Stimulated activated CD8-positive, alpha-beta memory T cell treated with anti-CD3 and anti-CD28 coated beads, Interleukin-12 subunit alpha, Interleukin-12 subunit beta, amount 100 ng/mL, for 24 hours (primary cell): Measurements from ENCODE around the gene CCDC141.

Source experiments
- DNase-seq: peaks from one replicate; pipeline ENCODE4 v3.0.0-alpha.2; 2020; ENCODE audit errors: extremely low read depth

CCDC141 gene

GRCh38 chr2:178978667-178979066, 71.3 kb downstream of the CCDC141 start:
- DNase-seq: no peak

- no peak for DNase-seq
These were observed 73.6 kb downstream of the CCDC141 start for GRCh38 chr2:178976351-178976750.

- no peak for DNase-seq
These were observed 87.0 kb downstream of the CCDC141 start for GRCh38 chr2:178962805-178963433.

GRCh38 chr2:178962152-178962551, 87.8 kb downstream of the CCDC141 start:
- DNase-seq: no peak

- DNase-seq: no peak
These were observed 95.9 kb downstream of the CCDC141 start for GRCh38 chr2:178954049-178954448.

GRCh38 chr2:178951266-178952006, 98.5 kb downstream of the CCDC141 start:
- DNase-seq: no peak

- no peak for DNase-seq
These were observed 100.4 kb downstream of the CCDC141 start for GRCh38 chr2:178949584-178949983.

- no peak for DNase-seq
These were observed 100.8 kb downstream of the CCDC141 start for GRCh38 chr2:178949151-178949550.

- DNase-seq: no peak
These were observed 102.9 kb downstream of the CCDC141 start for GRCh38 chr2:178947006-178947405.

GRCh38 chr2:178946494-178946893, 103.4 kb downstream of the CCDC141 start:
- DNase-seq: no peak

GRCh38 chr2:178943745-178944144, 106.2 kb downstream of the CCDC141 start:
- DNase-seq: no peak

- no peak for DNase-seq
These were observed 115.4 kb downstream of the CCDC141 start for GRCh38 chr2:178934571-178934970.

GRCh38 chr2:178933493-178933892, 116.4 kb downstream of the CCDC141 start:
- DNase-seq: no peak

- DNase-seq: no peak
These were observed 121.9 kb downstream of the CCDC141 start for GRCh38 chr2:178928077-178928476.

GRCh38 chr2:178927173-178927572, 122.8 kb downstream of the CCDC141 start:
- DNase-seq: no peak

GRCh38 chr2:178924817-178925216, 125.1 kb downstream of the CCDC141 start:
- no peak for DNase-seq

- DNase-seq: no peak
These were observed 126.4 kb downstream of the CCDC141 start for GRCh38 chr2:178923546-178923945.

GRCh38 chr2:178920916-178921513, 128.9 kb downstream of the CCDC141 start:
- DNase-seq: no peak

GRCh38 chr2:178917555-178917954, 132.4 kb downstream of the CCDC141 start:
- DNase-seq: no peak

- no peak for DNase-seq
These were observed 134.3 kb downstream of the CCDC141 start for GRCh38 chr2:178915423-178916173.

GRCh38 chr2:178914259-178914849, 135.6 kb downstream of the CCDC141 start:
- DNase-seq: peak; percentile 34

- no peak for DNase-seq
These were observed 136.9 kb downstream of the CCDC141 start for GRCh38 chr2:178913049-178913441.
